HG03342 (cell line): ENCODE measurements around the gene CAMTA1.

Experiments
- ATAC-seq: cut with Tn5 transposase; IDR thresholded peaks from one replicate; pipeline ENCODE4 v1.9.1; 2021; ENCODE audit warnings: mild to moderate bottlenecking, moderate library complexity; ENCODE audit not compliant: unreplicated experiment

CAMTA1 gene

DNA sequence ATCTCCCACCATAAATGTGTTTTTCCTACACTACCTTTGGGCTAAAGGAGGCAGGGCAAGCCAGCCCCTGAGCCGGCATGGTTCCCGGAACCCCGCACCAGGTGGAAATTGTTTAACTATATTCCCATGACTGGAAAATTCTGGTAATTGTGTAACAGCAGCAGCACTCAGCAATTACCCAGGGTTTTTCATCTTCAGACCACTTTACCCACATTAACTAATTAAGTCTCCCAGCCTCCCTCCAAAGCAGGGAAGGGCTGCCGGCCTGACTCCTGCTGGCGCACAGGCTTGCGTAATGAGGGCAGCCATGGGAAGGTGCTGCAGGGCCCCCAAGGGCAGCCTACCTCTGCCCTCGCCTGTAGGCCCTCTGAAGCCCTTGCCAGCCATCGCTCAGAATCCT, 845.1 kb downstream of the CAMTA1 start:
- ATAC-seq = no peak

DNA sequence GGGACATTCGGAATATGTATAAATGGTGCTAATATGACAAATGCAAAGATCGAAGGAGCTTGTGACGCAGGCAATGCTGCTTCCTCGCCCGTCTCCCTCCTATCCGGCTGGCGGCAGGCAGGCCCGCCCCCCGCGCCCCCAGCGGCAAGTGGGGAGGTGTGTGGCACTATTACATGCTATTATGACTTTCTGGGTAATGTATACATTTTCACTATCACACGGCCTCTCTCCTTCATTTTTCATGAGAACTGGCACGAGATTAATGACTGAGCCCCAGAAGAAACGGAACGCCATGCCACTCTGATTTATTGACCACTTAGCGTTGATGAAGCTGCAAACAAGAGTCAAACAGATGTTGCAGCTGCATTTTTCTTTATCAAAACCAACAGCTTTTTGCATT, 846.9 kb downstream of the CAMTA1 start:
- ATAC-seq = no peak

DNA sequence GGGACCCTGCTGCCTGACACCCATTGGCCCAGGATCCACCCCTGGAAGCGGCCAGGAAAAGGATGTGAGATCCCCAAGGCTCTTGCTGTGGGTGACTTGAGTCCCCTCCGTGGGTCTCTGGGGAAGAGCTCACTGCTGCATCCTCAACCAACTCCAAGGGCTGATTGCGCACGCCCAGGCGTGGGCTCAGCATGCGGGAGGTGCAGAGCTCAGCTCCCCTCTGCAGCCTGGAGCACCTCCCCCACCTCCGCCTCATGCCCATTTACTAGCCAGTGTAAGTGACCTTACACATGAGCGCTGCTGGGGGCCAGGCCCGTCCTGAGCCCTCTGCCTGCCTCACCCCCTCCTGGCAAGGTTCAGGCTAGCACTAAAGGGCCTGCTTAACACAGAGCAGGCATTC, 847.4 kb downstream of the CAMTA1 start:
- ATAC-seq = no peak

- ATAC-seq = no peak
These were observed 848.4 kb downstream of the CAMTA1 start for GRCh38 chr1:7633506-7634245.

DNA sequence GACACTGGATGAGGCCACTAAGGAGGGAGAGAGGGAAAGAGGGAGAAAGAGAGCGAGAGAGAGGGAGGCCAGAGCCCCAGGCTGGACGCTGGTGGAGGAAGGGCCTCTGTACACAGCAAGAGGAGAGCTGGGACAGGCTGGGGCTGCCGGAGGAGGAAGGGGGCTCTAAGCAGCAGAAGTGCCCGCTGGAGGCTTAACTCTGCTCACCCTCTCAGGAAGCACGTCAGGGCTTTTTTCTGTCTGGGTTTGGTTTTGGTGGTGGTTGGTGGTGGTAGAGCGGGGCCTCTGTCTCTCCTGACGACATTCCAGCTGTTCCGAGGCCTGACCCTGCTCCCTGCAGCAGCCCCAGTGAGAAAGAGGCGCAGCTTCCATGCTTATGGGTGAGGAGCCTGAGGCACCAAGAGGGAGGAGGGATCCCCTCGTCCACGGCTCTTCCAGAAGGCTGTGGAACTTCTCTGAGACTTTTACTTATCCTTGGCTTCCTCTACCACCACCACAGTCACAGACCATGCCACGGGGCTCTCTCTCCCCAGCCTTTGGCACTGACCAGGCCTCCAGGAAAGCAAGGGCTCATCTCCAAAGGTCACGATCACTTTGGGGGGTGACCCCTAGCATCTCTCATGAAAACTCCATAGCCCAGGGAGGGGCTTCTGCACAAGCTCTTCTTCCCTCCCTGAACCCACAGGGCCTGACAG, 849.4 kb downstream of the CAMTA1 start:
- no peak for ATAC-seq

- no peak for ATAC-seq
These were observed 851.7 kb downstream of the CAMTA1 start for GRCh38 chr1:7636795-7637526.

GRCh38 chr1:7638078-7638477, 852.8 kb downstream of the CAMTA1 start:
- no peak for ATAC-seq

DNA sequence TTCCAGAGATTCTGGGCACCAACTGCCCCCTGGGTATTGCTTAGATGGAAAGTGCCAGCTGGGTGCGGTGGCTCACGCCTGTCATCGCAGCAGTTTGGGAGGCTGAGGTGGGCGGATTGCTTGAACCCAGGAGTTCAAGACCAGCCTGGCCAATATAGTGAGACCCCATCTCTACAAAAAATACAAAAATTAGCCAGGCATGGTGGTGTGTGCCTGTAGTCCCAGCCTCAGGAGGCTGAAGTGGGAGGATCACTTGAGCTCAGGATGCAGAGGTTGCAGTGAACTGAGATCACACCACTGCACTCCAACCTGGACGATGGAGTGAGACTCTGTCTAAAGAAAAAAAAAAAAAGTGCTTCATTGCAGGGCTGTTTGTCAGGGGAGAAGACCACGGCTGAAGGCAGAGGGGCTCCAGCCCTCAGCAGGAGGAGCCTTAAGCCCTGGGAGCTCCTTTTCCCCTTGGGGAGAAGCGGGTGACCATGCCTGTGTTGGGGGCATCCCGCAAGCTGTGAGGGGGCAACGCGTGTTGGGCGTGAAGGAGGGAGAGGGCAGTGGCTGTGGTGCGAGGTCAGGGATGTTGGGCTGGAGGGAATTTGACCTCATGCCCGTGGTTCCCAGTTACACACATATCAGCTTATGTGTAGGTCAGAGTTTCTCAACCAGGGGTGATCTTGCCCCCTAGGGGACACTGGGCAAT, 854.3 kb downstream of the CAMTA1 start:
- ATAC-seq = no peak

DNA sequence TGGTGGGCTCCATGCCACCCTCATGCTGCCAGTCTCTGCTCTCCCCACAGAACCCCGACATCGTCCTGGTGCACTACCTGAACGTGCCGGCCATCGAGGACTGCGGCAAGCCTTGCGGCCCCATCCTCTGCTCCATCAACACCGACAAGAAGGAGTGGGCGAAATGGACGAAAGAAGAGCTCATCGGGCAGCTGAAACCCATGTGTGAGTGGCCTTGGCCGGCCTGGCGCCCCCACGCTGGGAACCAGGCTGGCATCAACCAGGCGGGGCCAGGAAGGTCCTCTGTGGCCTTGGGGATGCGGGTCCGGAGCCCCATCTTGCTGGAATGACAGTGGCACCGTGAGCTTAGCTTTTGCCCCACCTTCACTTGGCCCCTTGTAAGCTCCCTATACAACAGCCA, 855.1 kb downstream of the CAMTA1 start:
- ATAC-seq = no peak

DNA sequence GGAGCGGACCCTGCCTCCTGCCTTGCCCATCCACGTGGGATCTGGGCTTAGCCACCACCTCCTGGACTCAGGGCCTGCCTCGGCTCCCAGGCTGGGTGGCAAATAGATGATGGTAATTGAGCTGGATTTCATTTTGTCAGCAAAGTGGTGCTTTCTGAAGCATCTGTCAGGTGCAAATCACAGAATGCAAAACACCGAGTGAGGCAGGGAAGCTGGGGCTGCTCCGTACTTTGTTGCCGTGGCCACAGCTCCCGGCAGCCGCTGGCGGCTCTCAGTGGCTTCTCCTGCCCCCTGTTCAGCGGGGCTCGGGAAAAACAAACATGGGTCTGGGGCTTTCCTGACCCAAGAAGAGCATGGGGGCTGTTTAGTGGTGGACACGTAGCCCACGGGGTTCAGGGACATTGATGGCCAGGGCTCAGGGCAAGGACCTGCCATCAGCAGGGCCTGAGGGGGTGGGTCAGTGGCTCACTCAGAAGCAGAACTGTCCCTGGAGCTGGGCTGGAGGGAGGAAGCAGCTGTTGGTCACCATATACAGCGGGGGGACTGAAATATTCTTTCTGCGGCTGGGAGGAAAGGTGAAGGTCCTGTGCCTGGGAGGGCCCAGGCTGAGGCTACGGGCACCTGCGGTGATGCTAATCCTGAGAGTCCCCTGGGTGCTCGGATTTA, 855.8 kb downstream of the CAMTA1 start:
- ATAC-seq = no peak

- no peak for ATAC-seq
These were observed 856.5 kb downstream of the CAMTA1 start for GRCh38 chr1:7641587-7642417.

DNA sequence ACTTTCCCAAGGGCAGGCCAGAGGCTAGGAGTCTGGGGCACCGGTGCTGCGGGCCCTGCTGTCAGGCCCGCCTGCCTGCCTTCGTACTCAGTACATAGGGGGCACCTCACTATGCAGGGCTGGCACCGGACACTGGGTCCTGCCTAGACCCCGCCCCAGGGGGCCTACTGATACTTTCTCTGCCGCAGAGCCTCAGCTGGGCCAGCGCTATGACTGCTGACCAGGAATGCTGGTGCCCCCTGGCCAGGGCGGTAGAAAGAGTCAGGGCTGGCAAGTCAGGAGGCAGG, 857.1 kb downstream of the CAMTA1 start:
- ATAC-seq = no peak

- ATAC-seq = no peak
These were observed 857.7 kb downstream of the CAMTA1 start for GRCh38 chr1:7642781-7643529.

GRCh38 chr1:7643530-7643929, 858.3 kb downstream of the CAMTA1 start:
- no peak for ATAC-seq

DNA sequence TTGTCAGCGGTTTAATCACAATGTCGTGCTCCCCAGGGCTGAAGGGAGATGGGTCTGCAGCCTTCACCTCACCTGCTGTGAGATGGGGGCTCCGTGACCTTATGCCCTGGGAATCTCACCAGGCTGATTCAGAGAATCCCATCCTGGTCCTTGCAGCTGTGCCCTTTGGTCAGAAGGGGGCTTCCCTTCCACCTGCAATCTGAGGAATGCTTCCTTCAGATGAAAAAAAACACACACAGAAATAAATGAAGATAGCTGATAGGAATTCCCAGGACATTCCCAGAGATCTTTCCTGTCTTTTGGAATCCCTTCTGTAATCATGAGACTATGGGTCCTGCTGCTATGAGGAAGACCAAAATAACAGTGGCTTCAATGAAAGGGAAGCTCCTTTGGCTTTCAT, 858.8 kb downstream of the CAMTA1 start:
- ATAC-seq = no peak

DNA sequence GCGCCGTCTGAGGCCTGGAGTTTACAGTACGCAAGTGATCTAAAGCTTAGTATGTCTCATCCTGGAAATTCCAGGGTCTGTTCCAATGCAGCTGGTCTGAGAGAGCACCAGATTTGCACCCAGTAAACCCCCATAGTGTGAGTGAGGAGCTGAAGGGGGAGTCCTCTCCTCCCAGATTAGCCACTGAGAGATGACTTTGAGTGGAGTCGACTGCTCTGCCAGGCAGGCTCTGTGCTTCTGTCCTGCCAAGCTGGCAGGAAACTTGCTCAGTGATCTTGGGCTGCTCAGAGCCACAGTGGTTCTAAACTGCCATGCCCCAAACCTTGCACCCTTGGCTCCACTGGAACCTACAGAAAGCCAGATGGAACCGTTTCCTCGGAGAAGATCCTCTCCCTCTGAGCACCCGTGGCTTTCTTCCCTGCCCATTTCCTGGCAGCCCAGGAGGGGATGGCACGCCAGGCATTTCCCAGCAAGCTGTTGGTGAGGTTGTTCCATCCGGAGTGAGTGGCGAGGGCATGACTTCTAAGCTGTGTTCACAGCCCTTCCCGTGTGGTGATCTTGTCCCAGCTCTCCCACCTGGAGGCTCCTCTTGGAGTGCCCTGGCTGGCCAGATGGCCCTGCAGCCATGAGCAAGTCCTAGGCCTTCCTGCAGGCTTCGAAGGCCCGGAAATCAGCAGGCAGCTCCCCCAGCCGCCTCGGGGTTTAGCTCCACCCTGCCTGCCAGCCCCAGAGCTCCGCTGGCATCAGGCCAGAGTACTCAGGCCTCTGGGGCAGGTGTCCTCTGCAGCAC, 859.9 kb downstream of the CAMTA1 start:
- ATAC-seq = no peak

GRCh38 chr1:7645751-7646048, 860.4 kb downstream of the CAMTA1 start:
- no peak for ATAC-seq

DNA sequence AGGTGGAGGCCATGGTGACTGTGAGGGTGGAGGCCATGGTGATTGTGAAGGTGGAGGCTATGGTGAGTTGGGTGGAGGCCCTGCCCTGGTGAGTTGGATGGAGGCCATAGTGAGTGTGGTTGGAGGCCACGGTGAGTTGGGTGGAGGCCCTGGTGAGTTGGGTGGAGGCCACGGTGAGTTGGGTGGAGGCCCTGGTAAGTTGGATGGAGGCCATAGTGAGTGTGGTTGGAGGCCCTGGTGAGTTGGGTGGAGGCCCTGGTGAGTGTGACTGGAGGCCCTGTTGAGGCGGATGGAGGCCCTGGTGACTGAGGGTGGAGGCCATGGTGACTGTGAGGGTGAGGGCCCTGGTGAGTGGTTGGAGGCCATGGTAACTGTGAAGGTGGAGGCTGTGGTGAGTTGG, 860.9 kb downstream of the CAMTA1 start:
- no peak for ATAC-seq
